ENCODE measurements around the gene TUT4. TPM values are rescaled to one million over a fixed set of nuclear protein-coding genes. Genes with fewer than 3 reads are reported as not detected.

The TUT4 gene
- total RNA-seq, 2 experiments from 2014 or later: 70.8 to 72.4 TPM

DNA sequence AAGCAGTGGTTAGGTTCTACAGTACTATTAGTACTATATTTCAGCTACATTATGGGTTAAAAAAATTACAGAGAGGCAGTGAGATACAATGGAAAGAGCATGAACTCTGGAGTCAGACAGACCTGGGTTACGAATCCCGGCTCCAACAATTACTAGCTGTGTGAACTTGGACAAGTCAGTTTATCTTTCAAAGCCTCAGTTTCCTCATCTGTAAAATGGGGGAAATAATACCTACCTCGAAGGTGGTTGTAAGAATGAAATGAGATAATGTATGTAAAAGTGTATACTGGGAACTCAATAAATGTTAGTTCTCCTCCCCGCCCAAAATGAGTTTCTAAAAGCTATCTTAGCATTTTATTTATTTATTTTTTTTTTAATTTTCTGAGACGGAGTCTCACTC is 89.0 kb downstream of the TUT4 start:
- H3K9me2 ChIP-seq (ENCODE audit: insufficient read depth, low read length): no peaks in the 10 kb centered on the region
- no peaks in the 10 kb centered on the region for H3K36me3 ChIP-seq (ENCODE audit: insufficient read depth, low read length)
- no peak for DNase-seq (ENCODE audit: low spot score)
- H3K4me3 ChIP-seq (ENCODE audit: low read depth, low read length, poor library complexity, severe bottlenecking): no peak overlapping the region
- H3K4me1 ChIP-seq (ENCODE audit: insufficient read depth, low read length, poor library complexity, severe bottlenecking): no peaks in the 10 kb centered on the region
- no peak overlapping the region for H2AFZ ChIP-seq (ENCODE audit: low read length)
- no peaks in the 10 kb centered on the region for H4K20me1 ChIP-seq (ENCODE audit: insufficient read depth, low read length)
- H3K4me2 ChIP-seq (ENCODE audit: low read length): no peak overlapping the region
- no peaks in the 10 kb centered on the region for H3K9me3 ChIP-seq (ENCODE audit: low read length)
- TF ChIP-seq CTCF (conservative IDR thresholded peaks at IDR 0.05; ENCODE audit: low read length) (no peak), EZH2phosphoT487 (IDR thresholded peaks at IDR 0.05; ENCODE audit: borderline replicate concordance, low read depth, low read length) (no peak)
- ChIA-PET POLR2A (interaction anchor here (1.1 kb wide), 1 partner anchor 11 kb away, joined by 5 read pairs; no protein-coding TSS in a partner anchor), CTCF (ENCODE audit: unreplicated experiment) (no interaction called here)
- no peaks in the 10 kb centered on the region for H3K79me2 ChIP-seq (ENCODE audit: insufficient read depth, low read depth, low read length)
- BruUV-seq (replicated peaks): no TSS peak
- intact Hi-C loops (cut with micrococcal nuclease; ENCODE audit: unreplicated experiment): no loop called here
- no peak overlapping the region for H3K27ac ChIP-seq (ENCODE audit: low read depth, low read length, poor library complexity, severe bottlenecking)

GRCh38 chr1:52461821-52462220 is 91.1 kb downstream of the TUT4 start:
- intact Hi-C loops (cut with micrococcal nuclease; ENCODE audit: unreplicated experiment): no loop called here
- no peaks in the 10 kb centered on the region; the same call in 1 of the 2 replicates for H3K36me3 ChIP-seq (ENCODE audit: insufficient read depth, low read length)
- H3K4me2 ChIP-seq (ENCODE audit: low read length): no peak overlapping the region
- H3K79me2 ChIP-seq (ENCODE audit: insufficient read depth, low read depth, low read length): no peaks in the 10 kb centered on the region
- no peaks in the 10 kb centered on the region for H3K4me1 ChIP-seq (ENCODE audit: insufficient read depth, low read length, poor library complexity, severe bottlenecking)
- H2AFZ ChIP-seq (ENCODE audit: low read length): no peak overlapping the region
- ChIA-PET POLR2A (interaction anchor here (0.5 kb wide), 1 partner anchor 238 kb away, joined by 3 read pairs; no protein-coding TSS in a partner anchor), CTCF (ENCODE audit: unreplicated experiment) (no interaction called here)
- TF ChIP-seq CTCF (conservative IDR thresholded peaks at IDR 0.05; ENCODE audit: low read length): no peak
- no peak for TF ChIP-seq EZH2phosphoT487 (IDR thresholded peaks at IDR 0.05; ENCODE audit: borderline replicate concordance, low read depth, low read length)
- H3K9me3 ChIP-seq (ENCODE audit: low read length): no peaks in the 10 kb centered on the region
- H4K20me1 ChIP-seq (ENCODE audit: insufficient read depth, low read length): no peaks in the 10 kb centered on the region
- BruUV-seq (replicated peaks): TSS peak; percentile 29
- no peak for DNase-seq (ENCODE audit: low spot score)
- no peak overlapping the region for H3K27ac ChIP-seq (ENCODE audit: low read depth, low read length, poor library complexity, severe bottlenecking)
- H3K9me2 ChIP-seq (ENCODE audit: insufficient read depth, low read length): no peaks in the 10 kb centered on the region
- H3K4me3 ChIP-seq (ENCODE audit: low read depth, low read length, poor library complexity, severe bottlenecking): no peak overlapping the region

DNA sequence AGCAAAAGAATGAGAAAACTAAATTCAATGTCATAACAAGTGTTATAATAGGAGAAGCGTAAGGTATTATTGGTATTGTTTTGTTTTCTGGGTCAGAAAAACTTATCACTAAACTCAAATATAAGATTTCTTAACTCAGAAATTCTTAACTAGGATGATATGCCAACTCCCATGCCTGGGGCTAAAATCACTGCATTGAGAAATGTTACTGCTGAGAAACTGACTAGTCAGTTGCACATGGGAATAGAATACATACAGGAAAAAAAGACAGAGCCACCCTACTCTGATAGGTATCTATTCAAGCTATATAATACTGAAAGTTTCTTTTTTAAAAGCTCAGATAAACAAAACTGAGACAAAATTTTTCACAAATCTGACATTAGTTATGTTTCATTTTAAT is 92.2 kb downstream of the TUT4 start:
- POLR2A ChIA-PET: interaction anchor here (0.7 to 1.6 kb wide), 4 partner anchors 10 to 218 kb away, joined by 3 to 8 read pairs (median 4); no protein-coding TSS in a partner anchor

More for the DNA sequence above, 92.2 kb downstream of the TUT4 start:
- no peak for DNase-seq (ENCODE audit: low spot score)
- Histone ChIP-seq H2AFZ (ENCODE audit: low read length) (no peak overlapping the region), H3K4me2 (ENCODE audit: low read length) (no peak overlapping the region), H3K9me3 (ENCODE audit: low read length) (no peaks in the 10 kb centered on the region), H3K79me2 (ENCODE audit: insufficient read depth, low read depth, low read length) (no peaks in the 10 kb centered on the region), H3K4me3 (ENCODE audit: low read depth, low read length, poor library complexity, severe bottlenecking) (no peak overlapping the region), H3K36me3 (ENCODE audit: insufficient read depth, low read length) (peaks cover 3% of the 10 kb centered on the region), H3K27ac (ENCODE audit: low read depth, low read length, poor library complexity, severe bottlenecking) (no peak overlapping the region), H4K20me1 (ENCODE audit: insufficient read depth, low read length) (no peaks in the 10 kb centered on the region), H3K4me1 (ENCODE audit: insufficient read depth, low read length, poor library complexity, severe bottlenecking) (no peaks in the 10 kb centered on the region), H3K9me2 (ENCODE audit: insufficient read depth, low read length) (no peaks in the 10 kb centered on the region)
- BruUV-seq (replicated peaks): no TSS peak
- TF ChIP-seq EZH2phosphoT487 (IDR thresholded peaks at IDR 0.05; ENCODE audit: borderline replicate concordance, low read depth, low read length) (no peak), CTCF (conservative IDR thresholded peaks at IDR 0.05; ENCODE audit: low read length) (no peak)
- CTCF ChIA-PET (ENCODE audit: unreplicated experiment): no interaction called here
- intact Hi-C loops (cut with micrococcal nuclease; ENCODE audit: unreplicated experiment): no loop called here
